ENCODE results near the gene CD63. TPM values are rescaled to one million over a fixed set of nuclear protein-coding genes. Genes with fewer than 3 reads are reported as not detected.

Gene CD63
- total and polyA plus RNA-seq, 2 experiments from 2014 or later: 1,401 to 2,624 TPM

DNA sequence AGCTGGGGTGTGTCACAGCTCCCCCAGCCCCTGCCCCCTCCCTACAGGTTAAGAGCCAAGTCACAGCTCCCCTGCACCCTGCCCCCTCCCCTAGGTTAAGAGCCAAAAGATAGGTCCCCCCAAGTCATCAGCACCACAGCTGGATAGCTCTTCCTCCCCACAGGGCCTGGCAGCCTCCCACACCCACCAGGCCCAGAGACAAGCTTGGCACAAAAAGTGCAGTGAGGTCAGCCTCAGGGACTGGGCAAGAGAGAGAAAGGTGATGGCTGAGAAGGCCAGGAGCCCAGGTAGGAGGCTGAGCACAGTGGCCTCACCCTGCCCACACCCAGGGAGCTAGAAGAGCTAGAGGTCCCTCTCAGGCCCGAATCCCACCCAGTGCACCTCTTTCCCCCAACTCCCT, 29.8 kb downstream of the CD63 start:
- no peaks in the 10 kb centered on the region for H3K4me1 ChIP-seq (ENCODE audit: insufficient read depth)
- H3K4me2 ChIP-seq: no peak overlapping the region
- no peaks in the 10 kb centered on the region for H4K20me1 ChIP-seq (ENCODE audit: insufficient read depth, poor library complexity, severe bottlenecking)
- H2AFZ ChIP-seq: no peak overlapping the region
- TF ChIP-seq EZH2 (IDR thresholded peaks at IDR 0.05; ENCODE audit: borderline replicate concordance): no peak
- no peak for TF ChIP-seq EZH2phosphoT487 (IDR thresholded peaks at IDR 0.05; ENCODE audit: low read depth, severe bottlenecking, unreplicated experiment)
- TF ChIP-seq, protein P1, sequence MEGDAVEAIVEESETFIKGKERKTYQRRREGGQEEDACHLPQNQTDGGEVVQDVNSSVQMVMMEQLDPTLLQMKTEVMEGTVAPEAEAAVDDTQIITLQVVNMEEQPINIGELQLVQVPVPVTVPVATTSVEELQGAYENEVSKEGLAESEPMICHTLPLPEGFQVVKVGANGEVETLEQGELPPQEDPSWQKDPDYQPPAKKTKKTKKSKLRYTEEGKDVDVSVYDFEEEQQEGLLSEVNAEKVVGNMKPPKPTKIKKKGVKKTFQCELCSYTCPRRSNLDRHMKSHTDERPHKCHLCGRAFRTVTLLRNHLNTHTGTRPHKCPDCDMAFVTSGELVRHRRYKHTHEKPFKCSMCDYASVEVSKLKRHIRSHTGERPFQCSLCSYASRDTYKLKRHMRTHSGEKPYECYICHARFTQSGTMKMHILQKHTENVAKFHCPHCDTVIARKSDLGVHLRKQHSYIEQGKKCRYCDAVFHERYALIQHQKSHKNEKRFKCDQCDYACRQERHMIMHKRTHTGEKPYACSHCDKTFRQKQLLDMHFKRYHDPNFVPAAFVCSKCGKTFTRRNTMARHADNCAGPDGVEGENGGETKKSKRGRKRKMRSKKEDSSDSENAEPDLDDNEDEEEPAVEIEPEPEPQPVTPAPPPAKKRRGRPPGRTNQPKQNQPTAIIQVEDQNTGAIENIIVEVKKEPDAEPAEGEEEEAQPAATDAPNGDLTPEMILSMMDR (IDR thresholded peaks at IDR 0.05; ENCODE audit: poor library complexity): no peak
- H3K27me3 ChIP-seq: no peaks in the 10 kb centered on the region
- no peak overlapping the region for H3K27ac ChIP-seq
- DNase-seq (ENCODE audit: low spot score): no peak
- no peaks in the 10 kb centered on the region for H3K9me3 ChIP-seq (ENCODE audit: low read depth)
- WGBS (ENCODE audit: low lambda C conversion rate, missing lambda C conversion rate): 100% methylated on average over 1 of the region's 1 CpG
- H3K36me3 ChIP-seq (replicated peaks; ENCODE audit: insufficient read depth, low read depth): no peaks in the 10 kb centered on the region
- H3K4me3 ChIP-seq: no peak overlapping the region
- no peaks in the 10 kb centered on the region for H3K9me2 ChIP-seq (replicated peaks; ENCODE audit: insufficient read depth)
- H3K79me2 ChIP-seq: no peaks in the 10 kb centered on the region

DNA sequence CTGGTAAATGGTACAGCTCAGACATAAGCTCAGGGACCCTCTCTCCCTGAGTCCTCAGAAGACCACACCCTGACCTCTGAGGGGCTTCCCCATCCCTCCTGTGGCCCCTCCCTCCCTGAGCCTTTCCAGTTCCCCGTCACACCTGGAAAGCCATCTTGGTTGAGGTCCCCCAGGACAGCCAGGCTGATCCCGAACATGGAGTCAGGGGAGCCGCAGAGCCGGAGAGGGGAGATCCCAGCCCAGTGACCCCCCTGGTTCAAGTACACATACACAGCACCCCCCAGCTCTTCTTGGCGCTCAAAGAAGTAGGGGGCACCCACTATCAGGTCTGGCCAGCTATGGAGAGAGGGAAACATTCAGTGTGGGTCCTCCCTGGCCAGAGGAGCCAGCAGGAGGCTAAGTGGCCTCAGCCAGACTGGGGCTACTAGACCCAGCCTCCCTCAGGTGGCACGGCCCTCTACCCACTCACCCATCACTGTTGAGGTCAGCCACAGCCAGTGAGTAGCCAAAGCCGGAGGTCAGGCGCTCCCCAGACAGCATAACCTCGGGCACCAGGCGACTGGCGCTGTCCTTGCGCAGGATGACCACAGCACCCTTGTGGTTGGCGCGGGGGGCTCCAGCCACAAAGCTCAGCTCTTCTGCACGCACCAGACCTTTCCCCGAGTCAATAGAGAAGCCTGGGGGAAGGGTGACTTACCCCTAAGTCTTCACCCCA, 30.4 kb downstream of the CD63 start:
- H3K27me3 ChIP-seq: no peaks in the 10 kb centered on the region
- no peak overlapping the region for H2AFZ ChIP-seq
- no peaks in the 10 kb centered on the region for H3K9me3 ChIP-seq (ENCODE audit: low read depth)
- H3K4me3 ChIP-seq: no peak overlapping the region
- H3K4me2 ChIP-seq: no peak overlapping the region
- no peak for TF ChIP-seq EZH2phosphoT487 (IDR thresholded peaks at IDR 0.05; ENCODE audit: low read depth, severe bottlenecking, unreplicated experiment)
- TF ChIP-seq, protein P1 (IDR thresholded peaks at IDR 0.05; ENCODE audit: poor library complexity): no peak
- TF ChIP-seq EZH2 (IDR thresholded peaks at IDR 0.05; ENCODE audit: borderline replicate concordance): no peak
- no peak for DNase-seq (ENCODE audit: low spot score)
- H3K36me3 ChIP-seq (replicated peaks; ENCODE audit: insufficient read depth, low read depth): no peaks in the 10 kb centered on the region
- no peaks in the 10 kb centered on the region for H3K9me2 ChIP-seq (replicated peaks; ENCODE audit: insufficient read depth)
- no peaks in the 10 kb centered on the region for H3K4me1 ChIP-seq (ENCODE audit: insufficient read depth)
- H3K27ac ChIP-seq: no peak overlapping the region
- 95% methylated on average over 15 of the region's 16 CpGs for WGBS (ENCODE audit: low lambda C conversion rate, missing lambda C conversion rate)
- H4K20me1 ChIP-seq (ENCODE audit: insufficient read depth, poor library complexity, severe bottlenecking): no peaks in the 10 kb centered on the region
- H3K79me2 ChIP-seq: no peaks in the 10 kb centered on the region

DNA sequence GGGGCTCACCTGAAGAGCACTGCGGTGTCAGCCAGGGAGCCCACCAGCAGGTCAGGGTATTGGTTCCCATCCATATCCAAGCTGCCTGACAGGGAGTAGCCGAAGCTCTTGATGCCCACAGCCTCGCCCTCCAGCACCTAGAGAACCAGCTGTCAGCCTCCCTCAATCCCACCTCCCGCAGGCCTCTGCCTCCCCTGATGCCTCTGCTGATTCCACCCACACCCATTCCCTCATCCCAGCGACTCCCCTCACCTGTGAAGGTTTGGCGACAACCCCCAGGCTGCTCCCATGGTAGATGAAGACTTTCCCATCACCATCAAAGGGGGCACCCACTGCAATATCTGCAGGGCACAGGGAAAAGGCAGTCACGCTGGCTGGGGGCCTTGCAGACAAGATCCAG, 31.1 kb downstream of the CD63 start:
- Histone ChIP-seq H3K9me3 (ENCODE audit: low read depth) (no peaks in the 10 kb centered on the region), H3K4me2 (no peak overlapping the region), H3K4me3 (no peak overlapping the region), H3K9me2 (replicated peaks; ENCODE audit: insufficient read depth) (no peaks in the 10 kb centered on the region), H4K20me1 (ENCODE audit: insufficient read depth, poor library complexity, severe bottlenecking) (no peaks in the 10 kb centered on the region), H3K27me3 (no peaks in the 10 kb centered on the region), H3K36me3 (replicated peaks; ENCODE audit: insufficient read depth, low read depth) (no peaks in the 10 kb centered on the region), H2AFZ (no peak overlapping the region), H3K79me2 (no peaks in the 10 kb centered on the region), H3K27ac (no peak overlapping the region), H3K4me1 (ENCODE audit: insufficient read depth) (no peaks in the 10 kb centered on the region)
- WGBS (ENCODE audit: low lambda C conversion rate, missing lambda C conversion rate): 92% methylated on average over 7 of the region's 7 CpGs
- no peak for DNase-seq (ENCODE audit: low spot score)
- TF ChIP-seq EZH2 (IDR thresholded peaks at IDR 0.05; ENCODE audit: borderline replicate concordance): no peak
- TF ChIP-seq, protein P1 (IDR thresholded peaks at IDR 0.05; ENCODE audit: poor library complexity): no peak

Data from hepatocyte (in vitro differentiated cells).